HepG2 (cell line): ENCODE results near the gene FAM3B. TPM values are rescaled to one million over a fixed set of nuclear protein-coding genes. Genes with fewer than 3 reads are reported as not detected.

Experiments used
- ATAC-seq: fragments of 200-7000 bp; cut with Tn5 transposase; 3 replicates; pipeline ENCODE4 v1.9.1; 2020; ENCODE audit warnings: mild to moderate bottlenecking, moderate library complexity
- BruUV-seq: library from RNA; stranded (reverse); fragments of 400-500 nt; replicated peaks from 2 replicates; lab custom pipeline; 2021; lab: Mats Ljungman, UMichigan
- CTCF ChIA-PET: fragments of 300-600 bp; formaldehyde crosslinking; extraction: SDS; loops from one replicate; lab custom pipeline; 2021; ENCODE audit warnings: low total read pairs, inconsistent platforms, low intra/inter-chr PET ratio; lab: Yijun Ruan, JAX
- POLR2A ChIA-PET: fragments of 350-600 bp; sonication (Branson Sonifier 250); formaldehyde crosslinking; loops from one replicate; lab custom pipeline; 2020; ENCODE audit warnings: antibody characterized with exemption, inconsistent platforms; lab: Yijun Ruan, JAX
- DNase-seq: peaks from one replicate; pipeline ENCODE4 v3.0.0-alpha.2; 2015; ENCODE audit warnings: low spot score
- FAIRE-seq: peaks from 3 replicates; lab custom pipeline; 2011; peaks lifted over from hg19 to GRCh38; lab: Jason Lieb, UNC
- H2AFZ ChIP-seq: one replicate; pipeline ENCODE4 v1.6.1; 2011; ENCODE audit warnings: low read length, inconsistent platforms
- H3K27ac ChIP-seq: fragments of 300-600 bp; 3 replicates; pipeline ENCODE4 v1.8.0; 2011; ENCODE audit warnings: mixed run types, mild to moderate bottlenecking, mixed read lengths, low read length, inconsistent platforms; ENCODE audit not compliant: insufficient read depth; ENCODE audit errors: extremely low read length
- H3K27me3 ChIP-seq, 2 experiments: fragments of 200-600 bp in 1 of 2; 2 replicates in 1 of 2; 3 replicates in 1 of 2; pipeline versions ENCODE4 v1.6.0 to v1.8.0; 2011; ENCODE audit warnings: low read length in 2 of 2, mild to moderate bottlenecking in 2 of 2, moderate library complexity in 2 of 2, inconsistent platforms in 1 of 2; ENCODE audit not compliant: insufficient read depth in 2 of 2, control insufficient read depth in 1 of 2
- H3K36me3 ChIP-seq, 2 experiments: fragments of 200-600 bp in 1 of 2; replicated peaks in 1 of 2; 2 replicates in 1 of 2; 3 replicates in 1 of 2; pipeline versions ENCODE4 v1.5.1 to v1.8.0; 2011; ENCODE audit warnings: low read length in 2 of 2, inconsistent platforms in 1 of 2; ENCODE audit not compliant: insufficient read depth in 2 of 2, control insufficient read depth in 1 of 2
- H3K4me1 ChIP-seq: 2 replicates; pipeline ENCODE4 v1.5.1; 2012; ENCODE audit warnings: low read length, inconsistent platforms; ENCODE audit not compliant: insufficient read depth
- H3K4me2 ChIP-seq: 2 replicates; pipeline ENCODE4 v1.6.0; 2011; ENCODE audit warnings: low read depth, low read length, inconsistent platforms
- H3K4me3 ChIP-seq, 3 experiments: fragments of 200-600 bp in 1 of 3; sonication (generic), shearing (Covaris generic) in 1 of 3; replicated peaks in 1 of 3; 2 replicates each; pipeline ENCODE4 v1.5.1; 2011 to 2016; ENCODE audit warnings: low read length in 3 of 3, inconsistent platforms in 2 of 3, low read depth in 2 of 3, mild to moderate bottlenecking in 2 of 3, control low read depth in 1 of 3, mixed read lengths in 1 of 3; ENCODE audit not compliant: insufficient read depth in 1 of 3
- H3K79me2 ChIP-seq: one replicate; pipeline ENCODE4 v1.6.1; 2011; ENCODE audit warnings: low read length, inconsistent platforms; ENCODE audit not compliant: insufficient read depth
- H3K9ac ChIP-seq: 2 replicates; pipeline ENCODE4 v1.6.0; 2011; ENCODE audit warnings: mild to moderate bottlenecking, low read depth, low read length, inconsistent platforms; ENCODE audit not compliant: insufficient read depth
- H3K9me3 ChIP-seq: 2 replicates; pipeline ENCODE4 v1.5.1; 2012; ENCODE audit warnings: mild to moderate bottlenecking, low read length
- H4K20me1 ChIP-seq: 2 replicates; pipeline ENCODE4 v1.6.0; 2011; ENCODE audit warnings: inconsistent platforms, mild to moderate bottlenecking, low read length, moderate library complexity; ENCODE audit not compliant: insufficient read depth
- ASH2L ChIP-seq: fragments of 300-600, 200-600 bp; sonication (generic); IDR thresholded peaks from 2 replicates; pipeline ENCODE4 v1.7.0; 2017; ENCODE audit warnings: low read depth, mild to moderate bottlenecking, moderate library complexity, mixed read lengths, low read length; ENCODE audit not compliant: insufficient read length
- ATM ChIP-seq: fragments of 450-650 bp; IDR thresholded peaks from 2 replicates; pipeline ENCODE4 v1.7.1; 2017; ENCODE audit warnings: mild to moderate bottlenecking, borderline replicate concordance
- ELF1 ChIP-seq: sonication (generic); formaldehyde crosslinking; IDR thresholded peaks from 2 replicates; pipeline ENCODE4 v1.4.0; 2020; ENCODE audit warnings: missing genetic modification reagents
- FOXP1 ChIP-seq, 2 experiments: fragments of 450-650 bp in 1 of 2; IDR thresholded peaks; 2 replicates each; pipeline ENCODE4 v1.6.1; 2017 to 2018; ENCODE audit warnings: antibody characterized with exemption in 1 of 2
- JUNB ChIP-seq: sonication (generic); formaldehyde crosslinking; IDR thresholded peaks from 2 replicates; pipeline ENCODE4 v1.8.0; 2022; ENCODE audit warnings: missing genetic modification reagents, mild to moderate bottlenecking, borderline replicate concordance
- KDM3A ChIP-seq: IDR thresholded peaks from 2 replicates; pipeline ENCODE4 v1.6.1; 2018; ENCODE audit warnings: low read depth, missing compliant biosample characterization
- KLF12 ChIP-seq: sonication (generic); formaldehyde crosslinking; IDR thresholded peaks from 2 replicates; pipeline ENCODE4 v1.4.0; 2020; ENCODE audit warnings: missing genetic modification reagents, borderline replicate concordance
- MZF1 ChIP-seq: sonication (generic); formaldehyde crosslinking; IDR thresholded peaks from 2 replicates; pipeline ENCODE4 v1.8.1; 2023; ENCODE audit warnings: mild to moderate bottlenecking, missing genetic modification reagents, borderline replicate concordance
- NFATC3 ChIP-seq: sonication (generic); formaldehyde crosslinking; IDR thresholded peaks from 2 replicates; pipeline ENCODE4 v1.5.1; 2020; ENCODE audit warnings: mild to moderate bottlenecking, missing genetic modification reagents
- NFE2L1 ChIP-seq: sonication (generic); formaldehyde crosslinking; IDR thresholded peaks from 2 replicates; pipeline ENCODE4 v1.4.0; 2020; ENCODE audit warnings: missing genetic modification reagents, mild to moderate bottlenecking, borderline replicate concordance
- NFKBIZ ChIP-seq: IDR thresholded peaks from 2 replicates; pipeline ENCODE4 v1.6.1; 2018; ENCODE audit warnings: missing genetic modification reagents, missing compliant biosample characterization
- PHF20 ChIP-seq: sonication (generic); formaldehyde crosslinking; IDR thresholded peaks from 2 replicates; pipeline ENCODE4 v1.5.0; 2020; ENCODE audit warnings: mild to moderate bottlenecking, missing genetic modification reagents
- RORA ChIP-seq: sonication (generic); formaldehyde crosslinking; IDR thresholded peaks from 2 replicates; pipeline ENCODE4 v1.5.0; 2020; ENCODE audit warnings: mild to moderate bottlenecking, missing genetic modification reagents, moderate library complexity
- RXRA ChIP-seq: sonication (generic); formaldehyde crosslinking; IDR thresholded peaks from 2 replicates; pipeline ENCODE4 v1.5.1; 2020; ENCODE audit warnings: missing genetic modification reagents
- WGBS: methylation state at CpG from one replicate; pipeline ENCODE4 v1.1.6; 2017; ENCODE audit warnings: low lambda C conversion rate; 5-methylcytosine and 5-hydroxymethylcytosine counted together
- in situ Hi-C: cut with HindIII; loops from 2 replicates; pipeline ENCODE4 v1.10.0; 2017; ENCODE audit warnings: low pct_unique_long_range_greater_than_20kb; ENCODE audit not compliant: extremely low pct_ligation_motif_present
- intact Hi-C: fragments of 100-400 bp; cut with micrococcal nuclease; formaldehyde crosslinking; loops from one replicate; pipeline ENCODE4 v1.10.0; 2022; ENCODE audit not compliant: unreplicated experiment
- polyA plus RNA-seq, 8 experiments: library from polyadenylated mRNA; depleted of rRNA in 3 of 8; stranded (reverse) in 7 of 8; unstranded in 1 of 8; fragments of >200 nt; fragmentation: Illumina TruSeq in 4 of 8; extraction: Trizol in 4 of 8; gene quantifications; 2 replicates each; pipeline versions ENCODE4 v1.2.1 to v1.2.3, GENCODE V29; 2011 to 2016; ENCODE audit warnings: low read depth in 4 of 8, missing spikeins in 1 of 8, mixed read lengths in 1 of 8; ENCODE audit not compliant: insufficient read depth in 1 of 8
- total RNA-seq, 5 experiments: library from RNA; depleted of rRNA; stranded (reverse); fragments of >200 nt; fragmentation: Illumina TruSeq; extraction: Trizol; gene quantifications; 2 replicates each; pipeline ENCODE4 v1.2.3, GENCODE V29; 2016; ENCODE audit warnings: low read depth in 1 of 5
- TF ChIP-seq, protein P1 (sequence below): sonication (generic); formaldehyde crosslinking; IDR thresholded peaks from 2 replicates; pipeline ENCODE4 v1.4.0; 2020; ENCODE audit warnings: mild to moderate bottlenecking, missing genetic modification reagents
- TF ChIP-seq, protein P2 (sequence below), 2 experiments: sonication (generic) in 1 of 2; formaldehyde crosslinking in 1 of 2; IDR thresholded peaks; 2 replicates each; pipeline versions ENCODE4 v1.4.0 to v1.6.1; 2016 to 2020; ENCODE audit warnings: borderline replicate concordance in 1 of 2, low read depth in 1 of 2, mild to moderate bottlenecking in 1 of 2, missing genetic modification reagents in 1 of 2
- TF ChIP-seq, protein P3 (sequence below): sonication (generic); formaldehyde crosslinking; IDR thresholded peaks from 2 replicates; pipeline ENCODE4 v1.4.0; 2020; ENCODE audit warnings: mild to moderate bottlenecking, low read depth, missing genetic modification reagents

The FAM3B gene
- total and polyA plus RNA-seq, 2 of the 13 experiments (the other 11 are each of a cell fraction or from before 2014, with no cell fraction given): 46.5 to 62.0 TPM

DNA sequence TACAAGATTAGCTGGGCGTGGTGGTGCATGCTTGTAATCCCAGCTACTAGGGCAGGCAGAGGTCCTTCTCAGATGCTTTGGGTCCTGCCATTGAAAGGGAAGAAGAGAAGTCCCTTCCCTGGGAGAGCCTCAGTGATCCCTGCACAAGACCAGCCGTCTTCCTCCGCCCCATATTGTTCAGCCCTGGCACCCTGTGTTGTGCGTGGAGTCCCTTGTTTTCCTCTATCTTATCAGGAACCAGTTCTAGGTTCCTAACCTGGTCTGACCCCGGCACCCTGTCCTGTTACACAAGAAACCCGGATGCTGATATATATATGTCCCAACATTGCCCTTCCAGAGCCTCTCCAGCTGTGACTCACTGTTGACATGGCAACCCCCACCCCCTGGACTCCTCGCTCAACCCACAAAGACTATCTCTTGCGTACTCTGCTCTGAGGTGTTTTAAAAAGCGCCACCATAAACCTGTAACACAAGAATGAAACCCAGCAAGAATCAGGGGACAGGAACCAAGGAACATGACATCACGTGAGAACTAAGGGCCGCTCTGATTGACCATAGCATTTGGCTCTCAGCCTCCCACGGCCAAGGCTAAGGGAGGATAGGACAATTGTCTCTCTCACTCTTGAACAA lies 50.0 kb downstream of the FAM3B start:
- Histone ChIP-seq H3K79me2 (peaks cover 13% of the 10 kb centered on the region), H3K4me1 (peaks cover 65% of the 10 kb centered on the region), H3K4me2 (peak overlapping the region; percentile 98), H4K20me1 (no peaks in the 10 kb centered on the region), H3K9ac (peak overlapping the region; percentile 75), H3K4me3 (peak overlapping the region; percentile 38 to 56 (median 42); a peak in 5 of 6 replicates), H2AFZ (no peak overlapping the region), H3K27me3 (no peaks in the 10 kb centered on the region; a peak in 1 of 5 replicates), H3K9me3 (no peaks in the 10 kb centered on the region), H3K36me3 (no peaks in the 10 kb centered on the region), H3K27ac (peak overlapping the region; percentile 83)
- in situ Hi-C loops (no loop called here), intact Hi-C loops (loop anchor here (1.0 to 5.0 kb wide), 2 partner anchors 44 to 51 kb away; no protein-coding TSS in a partner anchor)
- DNase-seq (peak; percentile 94), ATAC-seq (peak; percentile 78), FAIRE-seq (peak; percentile 84)
- ChIA-PET CTCF (no interaction called here), POLR2A (interaction anchor here (1.2 to 2.1 kb wide), 6 partner anchors 8 to 83 kb away, joined by 3 to 31 read pairs (median 4); no protein-coding TSS in a partner anchor)
- 13% methylated on average over 12 of the region's 12 CpGs for WGBS
- BruUV-seq: no TSS peak
- TF ChIP-seq NFATC3 (CRISPR knock-in tag) (no peak), RORA (CRISPR knock-in tag) (no peak), RXRA (CRISPR knock-in tag) (peak; percentile 96), JUNB (CRISPR knock-in tag) (peak; percentile 65; the same call in 1 of the 2 replicates), FOXP1 (IDR thresholded peaks at IDR 0.05) (no peak), FOXP1 (CRISPR knock-in tag; IDR thresholded peaks at IDR 0.05) (peak; percentile 46; the same call in 1 of the 2 replicates), NFKBIZ (no peak), PHF20 (peak; percentile 66), NFE2L1 (CRISPR knock-in tag) (no peak), ELF1 (CRISPR knock-in tag) (peak; percentile 62), KDM3A (CRISPR knock-in tag) (0 out of 2 replicates have a peak, but pooled peaks have one; percentile 21), ATM (peak; percentile 85; the same call in 1 of the 2 replicates), KLF12 (CRISPR knock-in tag) (no peak), MZF1 (CRISPR knock-in tag) (no peak), ASH2L (peak; percentile 45)
- TF ChIP-seq, protein P1, sequence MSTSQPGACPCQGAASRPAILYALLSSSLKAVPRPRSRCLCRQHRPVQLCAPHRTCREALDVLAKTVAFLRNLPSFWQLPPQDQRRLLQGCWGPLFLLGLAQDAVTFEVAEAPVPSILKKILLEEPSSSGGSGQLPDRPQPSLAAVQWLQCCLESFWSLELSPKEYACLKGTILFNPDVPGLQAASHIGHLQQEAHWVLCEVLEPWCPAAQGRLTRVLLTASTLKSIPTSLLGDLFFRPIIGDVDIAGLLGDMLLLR (CRISPR knock-in tag): no peak
- TF ChIP-seq, protein P2, sequence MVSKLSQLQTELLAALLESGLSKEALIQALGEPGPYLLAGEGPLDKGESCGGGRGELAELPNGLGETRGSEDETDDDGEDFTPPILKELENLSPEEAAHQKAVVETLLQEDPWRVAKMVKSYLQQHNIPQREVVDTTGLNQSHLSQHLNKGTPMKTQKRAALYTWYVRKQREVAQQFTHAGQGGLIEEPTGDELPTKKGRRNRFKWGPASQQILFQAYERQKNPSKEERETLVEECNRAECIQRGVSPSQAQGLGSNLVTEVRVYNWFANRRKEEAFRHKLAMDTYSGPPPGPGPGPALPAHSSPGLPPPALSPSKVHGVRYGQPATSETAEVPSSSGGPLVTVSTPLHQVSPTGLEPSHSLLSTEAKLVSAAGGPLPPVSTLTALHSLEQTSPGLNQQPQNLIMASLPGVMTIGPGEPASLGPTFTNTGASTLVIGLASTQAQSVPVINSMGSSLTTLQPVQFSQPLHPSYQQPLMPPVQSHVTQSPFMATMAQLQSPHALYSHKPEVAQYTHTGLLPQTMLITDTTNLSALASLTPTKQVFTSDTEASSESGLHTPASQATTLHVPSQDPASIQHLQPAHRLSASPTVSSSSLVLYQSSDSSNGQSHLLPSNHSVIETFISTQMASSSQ (IDR thresholded peaks at IDR 0.05; ENCODE audit: low read depth): no peak
- TF ChIP-seq, protein P2 (CRISPR knock-in tag; IDR thresholded peaks at IDR 0.05; ENCODE audit: borderline replicate concordance): no peak
- TF ChIP-seq, protein P3, sequence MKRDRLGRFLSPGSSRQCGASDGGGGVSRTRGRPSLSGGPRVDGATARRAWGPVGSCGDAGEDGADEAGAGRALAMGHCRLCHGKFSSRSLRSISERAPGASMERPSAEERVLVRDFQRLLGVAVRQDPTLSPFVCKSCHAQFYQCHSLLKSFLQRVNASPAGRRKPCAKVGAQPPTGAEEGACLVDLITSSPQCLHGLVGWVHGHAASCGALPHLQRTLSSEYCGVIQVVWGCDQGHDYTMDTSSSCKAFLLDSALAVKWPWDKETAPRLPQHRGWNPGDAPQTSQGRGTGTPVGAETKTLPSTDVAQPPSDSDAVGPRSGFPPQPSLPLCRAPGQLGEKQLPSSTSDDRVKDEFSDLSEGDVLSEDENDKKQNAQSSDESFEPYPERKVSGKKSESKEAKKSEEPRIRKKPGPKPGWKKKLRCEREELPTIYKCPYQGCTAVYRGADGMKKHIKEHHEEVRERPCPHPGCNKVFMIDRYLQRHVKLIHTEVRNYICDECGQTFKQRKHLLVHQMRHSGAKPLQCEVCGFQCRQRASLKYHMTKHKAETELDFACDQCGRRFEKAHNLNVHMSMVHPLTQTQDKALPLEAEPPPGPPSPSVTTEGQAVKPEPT: no peak
